Hepatocyte (in vitro differentiated cells): ENCODE data around the gene RBMS1.

Source experiments
- EZH2 ChIP-seq: fragments of 200-600 bp; sonication (generic); IDR thresholded peaks from 2 replicates; pipeline ENCODE4 v1.6.1; 2016; ENCODE audit warnings: antibody characterized with exemption, mild to moderate bottlenecking, borderline replicate concordance
- TF ChIP-seq, protein P1 (sequence below): fragments of 200-600 bp; sonication (generic); IDR thresholded peaks from 2 replicates; pipeline ENCODE4 v1.5.1; 2016; ENCODE audit warnings: antibody characterized with exemption, mild to moderate bottlenecking; ENCODE audit not compliant: poor library complexity

- TF ChIP-seq, protein P1, sequence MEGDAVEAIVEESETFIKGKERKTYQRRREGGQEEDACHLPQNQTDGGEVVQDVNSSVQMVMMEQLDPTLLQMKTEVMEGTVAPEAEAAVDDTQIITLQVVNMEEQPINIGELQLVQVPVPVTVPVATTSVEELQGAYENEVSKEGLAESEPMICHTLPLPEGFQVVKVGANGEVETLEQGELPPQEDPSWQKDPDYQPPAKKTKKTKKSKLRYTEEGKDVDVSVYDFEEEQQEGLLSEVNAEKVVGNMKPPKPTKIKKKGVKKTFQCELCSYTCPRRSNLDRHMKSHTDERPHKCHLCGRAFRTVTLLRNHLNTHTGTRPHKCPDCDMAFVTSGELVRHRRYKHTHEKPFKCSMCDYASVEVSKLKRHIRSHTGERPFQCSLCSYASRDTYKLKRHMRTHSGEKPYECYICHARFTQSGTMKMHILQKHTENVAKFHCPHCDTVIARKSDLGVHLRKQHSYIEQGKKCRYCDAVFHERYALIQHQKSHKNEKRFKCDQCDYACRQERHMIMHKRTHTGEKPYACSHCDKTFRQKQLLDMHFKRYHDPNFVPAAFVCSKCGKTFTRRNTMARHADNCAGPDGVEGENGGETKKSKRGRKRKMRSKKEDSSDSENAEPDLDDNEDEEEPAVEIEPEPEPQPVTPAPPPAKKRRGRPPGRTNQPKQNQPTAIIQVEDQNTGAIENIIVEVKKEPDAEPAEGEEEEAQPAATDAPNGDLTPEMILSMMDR, result no peak
- no peak for TF ChIP-seq EZH2
These were observed 72.9 kb downstream of the RBMS1 start for GRCh38 chr2:160420711-160421110.
